ENCODE data around the gene LRRC59. TPM values are rescaled to one million over a fixed set of nuclear protein-coding genes. Genes with fewer than 3 reads are reported as not detected.
"Not testable (repeated sequence)": the region's sequence is repeated elsewhere in the genome, so short reads cannot be mapped to it uniquely, and the experiment has no call there.

The LRRC59 gene
- total RNA-seq, 1 donor from 2014 or later = 75.3 TPM

DNA sequence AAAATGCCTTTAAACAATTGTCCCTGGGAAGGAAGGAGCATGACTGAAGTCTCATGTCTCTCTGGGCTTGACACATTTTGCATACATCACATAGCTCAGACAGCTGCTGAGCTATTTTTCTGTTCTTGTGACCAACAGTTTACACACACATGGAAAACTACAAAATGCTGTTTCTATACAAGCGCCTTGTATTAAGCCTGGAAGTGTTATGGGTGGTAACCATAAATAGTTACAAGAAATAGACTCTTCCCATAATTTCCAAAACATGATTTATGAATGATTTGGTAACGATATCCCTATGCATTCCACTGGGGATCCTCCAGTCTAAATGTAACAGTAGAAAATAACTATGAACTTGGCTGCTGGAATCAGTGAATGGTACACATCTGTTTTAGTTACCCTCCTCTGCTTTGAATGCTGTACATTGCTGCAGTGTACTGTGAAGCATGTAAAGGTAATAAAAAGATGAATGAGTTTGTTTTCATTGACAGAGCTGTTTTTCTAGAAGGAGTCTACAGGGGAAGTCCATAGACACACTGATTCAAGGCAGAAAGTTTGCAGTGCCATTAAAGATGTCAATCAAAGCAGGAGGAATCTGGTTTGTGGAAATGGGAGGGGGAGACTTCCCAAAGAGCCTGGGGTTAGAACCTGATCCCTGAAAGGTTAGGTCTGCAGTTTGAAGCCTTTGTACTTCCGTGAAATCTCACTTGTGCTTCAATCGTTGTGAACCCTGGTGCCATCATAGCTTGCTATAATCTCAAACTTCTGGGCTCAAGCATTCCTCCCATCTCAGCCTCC is 33.7 kb upstream of the LRRC59 start:
- Mint-ChIP-seq H3K27ac (peak overlapping the region; percentile 87), H3K36me3 (peaks cover 7% of the 10 kb centered on the region), H3K4me3 (peak overlapping the region; percentile 66), H3K27me3 (no peaks in the 10 kb centered on the region), H3K9me3 (peaks cover 5% of the 10 kb centered on the region), H3K4me1 (ENCODE audit: unreplicated experiment) (peaks cover 34% of the 10 kb centered on the region)
- no peak for DNase-seq (ENCODE audit: extremely low spot score, unreplicated experiment)
- TF ChIP-seq CTCF (conservative IDR thresholded peaks at IDR 0.05) = no peak

DNA sequence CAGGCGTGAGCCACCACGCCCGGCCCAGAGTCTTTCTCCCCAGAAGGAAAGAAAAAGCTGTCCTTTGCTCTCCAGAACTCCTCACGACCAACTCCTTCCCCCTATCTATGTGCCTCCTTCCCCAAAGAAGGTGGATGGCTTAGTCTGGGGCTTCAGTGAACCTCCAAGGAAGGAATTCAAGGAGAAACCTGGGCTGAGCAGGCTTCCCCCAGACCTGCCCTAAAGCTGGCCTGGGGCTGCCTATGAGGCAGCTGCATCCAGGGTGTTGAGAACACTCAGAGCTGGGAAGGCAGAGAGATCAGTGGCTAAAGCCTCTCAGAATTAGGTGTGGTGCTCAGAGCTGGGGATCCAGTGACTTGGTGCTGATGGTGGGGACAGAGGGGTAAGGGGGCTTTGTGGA is 32.5 kb upstream of the LRRC59 start:
- H3K36me3 Mint-ChIP-seq = peaks cover 7% of the 10 kb centered on the region
- H3K27me3 Mint-ChIP-seq = no peaks in the 10 kb centered on the region
- no peak overlapping the region for H3K4me3 Mint-ChIP-seq
- TF ChIP-seq CTCF (conservative IDR thresholded peaks at IDR 0.05) = no peak
- H3K27ac Mint-ChIP-seq = peak overlapping the region; percentile 92
- DNase-seq (ENCODE audit: extremely low spot score, unreplicated experiment) = no peak
- H3K9me3 Mint-ChIP-seq = peaks cover 5% of the 10 kb centered on the region
- H3K4me1 Mint-ChIP-seq (ENCODE audit: unreplicated experiment) = peaks cover 38% of the 10 kb centered on the region

GRCh38 chr17:50428831-50429424 is 31.6 kb upstream of the LRRC59 start:
- no peak for TF ChIP-seq CTCF (conservative IDR thresholded peaks at IDR 0.05)
- no peak for DNase-seq (ENCODE audit: extremely low spot score, unreplicated experiment)
- Mint-ChIP-seq H3K27ac (peak overlapping the region; percentile 92), H3K36me3 (peaks cover 7% of the 10 kb centered on the region), H3K27me3 (no peaks in the 10 kb centered on the region), H3K4me1 (ENCODE audit: unreplicated experiment) (peaks cover 43% of the 10 kb centered on the region), H3K4me3 (peak overlapping the region; percentile 66), H3K9me3 (peaks cover 5% of the 10 kb centered on the region)

GRCh38 chr17:50428126-50428525 is 30.8 kb upstream of the LRRC59 start:
- H3K4me3 Mint-ChIP-seq = peak overlapping the region; percentile 91
- not testable (repeated sequence) for H3K36me3 Mint-ChIP-seq; DNase-seq (ENCODE audit: extremely low spot score, unreplicated experiment); H3K27me3 Mint-ChIP-seq; H3K9me3 Mint-ChIP-seq
- peaks cover 48% of the 10 kb centered on the region for H3K4me1 Mint-ChIP-seq (ENCODE audit: unreplicated experiment)
- peak overlapping the region; percentile 95 for H3K27ac Mint-ChIP-seq

DNA sequence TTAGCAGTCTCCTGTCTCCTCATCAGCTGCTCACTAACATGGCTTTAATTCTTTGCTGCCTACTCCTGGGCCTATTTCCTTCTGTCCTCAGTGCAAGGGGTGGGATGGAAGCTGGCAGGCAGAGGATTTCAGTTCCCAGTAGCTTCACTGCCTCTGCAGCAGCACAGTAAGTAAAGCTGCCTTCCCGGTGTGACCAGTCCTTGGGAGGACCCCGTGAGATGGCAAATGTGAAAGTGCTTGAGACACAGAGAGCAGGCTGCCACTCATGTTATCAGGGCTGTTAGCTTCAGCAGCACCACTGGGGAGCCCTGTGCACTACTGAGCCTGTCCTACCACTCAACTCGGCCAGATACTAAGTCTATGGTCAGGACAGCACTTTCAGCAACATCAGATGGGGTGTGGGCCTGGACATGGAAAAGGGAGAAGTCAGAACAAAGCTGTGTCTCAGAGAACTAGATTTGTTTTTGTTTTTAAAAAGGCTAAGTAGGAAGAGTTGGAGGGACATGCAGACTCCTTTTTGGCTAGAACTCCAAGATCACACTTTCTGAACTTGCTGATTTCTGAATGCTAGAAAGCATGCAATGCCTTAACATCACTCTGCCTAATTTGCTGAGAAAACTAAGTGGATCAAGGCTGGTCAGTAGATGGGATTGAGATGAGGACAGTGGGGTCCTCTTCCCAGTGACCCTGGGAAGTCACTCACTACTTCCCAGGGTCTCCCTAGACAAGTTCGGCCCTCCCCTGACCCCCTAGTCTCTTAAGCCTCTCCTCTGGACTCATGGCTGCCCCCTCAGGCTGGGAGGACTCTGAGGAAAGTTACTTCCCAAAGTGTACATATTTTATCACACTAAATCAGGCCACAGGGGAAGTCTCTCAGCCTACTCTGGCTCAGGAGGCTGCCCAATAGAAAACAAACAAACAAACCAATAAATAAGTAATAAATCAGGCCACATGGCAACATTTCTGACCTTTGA is 29.8 kb upstream of the LRRC59 start:
- no peak for DNase-seq (ENCODE audit: extremely low spot score, unreplicated experiment)
- Mint-ChIP-seq H3K9me3 (peaks cover 5% of the 10 kb centered on the region), H3K27ac (peak overlapping the region; percentile 95), H3K4me3 (peak overlapping the region; percentile 91), H3K36me3 (peaks cover 7% of the 10 kb centered on the region), H3K4me1 (ENCODE audit: unreplicated experiment) (peaks cover 48% of the 10 kb centered on the region), H3K27me3 (no peaks in the 10 kb centered on the region)
- peak; percentile 35 for TF ChIP-seq CTCF (conservative IDR thresholded peaks at IDR 0.05)
